IMR-90 (cell line): ENCODE data around the gene SLC39A3. TPM values are rescaled to one million over a fixed set of nuclear protein-coding genes. Genes with fewer than 3 reads are reported as not detected.

Experiments used
- ATAC-seq: fragments of 200-7000 bp; cut with Tn5 transposase; 2 replicates; pipeline ENCODE4 v1.9.1; 2020; ENCODE audit warnings: low read depth, mild to moderate bottlenecking, moderate library complexity
- BruUV-seq: library from RNA; stranded (reverse); fragments of 400-500 nt; replicated peaks from 2 replicates; lab custom pipeline; 2021; lab: Mats Ljungman, UMichigan
- CTCF ChIA-PET: fragments of 300-600 bp; formaldehyde crosslinking; extraction: SDS; loops from one replicate; lab custom pipeline; 2021; ENCODE audit warnings: antibody characterized with exemption; lab: Yijun Ruan, JAX
- POLR2A ChIA-PET: fragments of 300-600 bp; sonication (Branson Sonifier 250); formaldehyde crosslinking; loops from one replicate; lab custom pipeline; 2022; ENCODE audit warnings: antibody characterized with exemption; ENCODE audit not compliant: unreplicated experiment; lab: Charles Lee
- DNase-seq: peaks from one replicate; pipeline ENCODE4 v3.0.0; 2013
- H2AFZ ChIP-seq: replicated peaks from 2 replicates; pipeline ENCODE3; 2013; ENCODE audit warnings: low read length, mild to moderate bottlenecking; ENCODE audit not compliant: poor library complexity
- H2AK5ac ChIP-seq: 2 replicates; pipeline ENCODE4 v1.6.1; 2013; ENCODE audit warnings: low read depth, low read length, inconsistent platforms
- H2AK9ac ChIP-seq: replicated peaks from 2 replicates; pipeline ENCODE3; 2013; ENCODE audit warnings: mild to moderate bottlenecking, low read depth, low read length, moderate library complexity; ENCODE audit not compliant: poor library complexity
- H2BK120ac ChIP-seq: 2 replicates; pipeline ENCODE4 v1.6.1; 2013; ENCODE audit warnings: low read depth, low read length, inconsistent platforms
- H2BK15ac ChIP-seq: 3 replicates; pipeline ENCODE4 v1.6.1; 2013; ENCODE audit warnings: low read depth, low read length, inconsistent platforms
- H2BK20ac ChIP-seq: 2 replicates; pipeline ENCODE4 v1.6.1; 2013; ENCODE audit warnings: low read depth, mild to moderate bottlenecking, inconsistent platforms, low read length, moderate library complexity
- H2BK5ac ChIP-seq: 2 replicates; pipeline ENCODE4 v1.6.1; 2013; ENCODE audit warnings: mild to moderate bottlenecking, low read depth, low read length, inconsistent platforms; ENCODE audit not compliant: poor library complexity, severe bottlenecking
- H3K14ac ChIP-seq: replicated peaks from 2 replicates; pipeline ENCODE4 v1.6.1; 2013; ENCODE audit warnings: low read depth, low read length, inconsistent platforms
- H3K18ac ChIP-seq: 2 replicates; pipeline ENCODE4 v1.6.1; 2013; ENCODE audit warnings: low read depth, low read length, control low read depth
- H3K23ac ChIP-seq: 2 replicates; pipeline ENCODE4 v1.6.1; 2013; ENCODE audit warnings: low read depth, low read length, inconsistent platforms
- H3K27ac ChIP-seq: 2 replicates; pipeline ENCODE4 v1.5.1; 2013; ENCODE audit warnings: mild to moderate bottlenecking, control low read depth, low read length; ENCODE audit not compliant: insufficient read depth
- H3K27me3 ChIP-seq: 2 replicates; pipeline ENCODE4 v1.6.1; 2013; ENCODE audit warnings: low read length; ENCODE audit not compliant: control insufficient read depth, insufficient read depth
- H3K36me3 ChIP-seq: 2 replicates; pipeline ENCODE4 v1.6.1; 2013; ENCODE audit warnings: low read length, mixed read lengths; ENCODE audit not compliant: control insufficient read depth, insufficient read depth
- H3K4ac ChIP-seq: 2 replicates; pipeline ENCODE4 v1.6.1; 2013; ENCODE audit warnings: low read depth, low read length, inconsistent platforms
- H3K4me1 ChIP-seq: 2 replicates; pipeline ENCODE4 v1.6.1; 2013; ENCODE audit warnings: low read length, mixed read lengths; ENCODE audit not compliant: control insufficient read depth, insufficient read depth
- H3K4me2 ChIP-seq: 2 replicates; pipeline ENCODE4 v1.6.1; 2013; ENCODE audit warnings: low read depth, mild to moderate bottlenecking, control low read depth, low read length, moderate library complexity
- H3K4me3 ChIP-seq: 2 replicates; pipeline ENCODE4 v1.5.1; 2013; ENCODE audit warnings: low read depth, mild to moderate bottlenecking, control low read depth, low read length, moderate library complexity; ENCODE audit not compliant: insufficient read depth
- H3K56ac ChIP-seq: 2 replicates; pipeline ENCODE4 v1.6.1; 2013; ENCODE audit warnings: low read length, inconsistent platforms; ENCODE audit not compliant: insufficient read depth; ENCODE audit errors: extremely low read depth
- H3K79me1 ChIP-seq, 2 experiments: 2 replicates each; pipeline ENCODE4 v1.6.1; 2013; ENCODE audit warnings: low read length in 2 of 2, inconsistent platforms in 1 of 2, low read depth in 1 of 2
- H3K9ac ChIP-seq: 2 replicates; pipeline ENCODE4 v1.6.1; 2013; ENCODE audit warnings: low read depth, low read length, control low read depth
- H3K9me1 ChIP-seq: 2 replicates; pipeline ENCODE4 v1.6.1; 2013; ENCODE audit warnings: low read length, inconsistent platforms; ENCODE audit not compliant: insufficient read depth
- H3K9me3 ChIP-seq: 2 replicates; pipeline ENCODE4 v1.6.1; 2013; ENCODE audit warnings: low read length; ENCODE audit not compliant: control insufficient read depth, insufficient read depth
- H4K20me1 ChIP-seq: 2 replicates; pipeline ENCODE4 v1.6.1; 2013; ENCODE audit warnings: low read length, inconsistent platforms; ENCODE audit not compliant: insufficient read depth
- H4K5ac ChIP-seq: 2 replicates; pipeline ENCODE4 v1.6.1; 2013; ENCODE audit warnings: mild to moderate bottlenecking, low read depth, low read length, control low read depth
- H4K8ac ChIP-seq, 2 experiments: 2 replicates each; pipeline ENCODE4 v1.6.1; 2013; ENCODE audit warnings: low read depth in 2 of 2, low read length in 2 of 2, control low read depth in 1 of 2, inconsistent platforms in 1 of 2
- H4K91ac ChIP-seq: 2 replicates; pipeline ENCODE4 v1.6.1; 2013; ENCODE audit warnings: low read depth, low read length, inconsistent platforms; ENCODE audit not compliant: insufficient read depth
- BHLHE40 ChIP-seq: fragments of 150-350 bp; IDR thresholded peaks from 2 replicates; pipeline ENCODE4 v1.6.1; 2016; ENCODE audit warnings: mild to moderate bottlenecking, low read depth, low read length
- CEBPB ChIP-seq: IDR thresholded peaks from 2 replicates; pipeline ENCODE4 v1.6.1; 2012; ENCODE audit warnings: low read depth, low read length, improper control_type of control experiment
- FOS ChIP-seq: fragments of 150-350 bp; IDR thresholded peaks from 2 replicates; pipeline ENCODE4 v1.6.1; 2016; ENCODE audit warnings: low read depth, low read length
- MXI1 ChIP-seq: IDR thresholded peaks from 2 replicates; pipeline ENCODE4 v1.6.1; 2012; ENCODE audit warnings: low read depth, mild to moderate bottlenecking, low read length, moderate library complexity, borderline replicate concordance
- RAD21 ChIP-seq: IDR thresholded peaks from 2 replicates; pipeline ENCODE4 v1.6.1; 2012; ENCODE audit warnings: low read length, improper control_type of control experiment
- SMC3 ChIP-seq: fragments of 150-350 bp; IDR thresholded peaks from 2 replicates; pipeline ENCODE4 v1.6.1; 2016; ENCODE audit warnings: low read depth, mild to moderate bottlenecking, antibody characterized with exemption, low read length, moderate library complexity
- WGBS, 2 experiments: methylation state at CpG; one replicate each; pipeline versions ENCODE4 v1.1.5 to v1.1.7; 2013; ENCODE audit warnings: missing lambda C conversion rate in 2 of 2; ENCODE audit not compliant: insufficient read length in 1 of 2; ENCODE audit errors: extremely low coverage in 2 of 2; 5-methylcytosine and 5-hydroxymethylcytosine counted together
- dilution Hi-C: fragments of 300-500 bp; cut with HindIII; formaldehyde crosslinking; loops from one replicate; pipeline ENCODE4 v1.14.3; 2018; ENCODE audit warnings: low sequenced_read_pairs; ENCODE audit not compliant: unreplicated experiment
- in situ Hi-C: fragments of 300-500 bp; cut with MboI; formaldehyde crosslinking; loops from 3 replicates; pipeline ENCODE4 v1.14.3; 2019; ENCODE audit warnings: low sequenced_read_pairs, inconsistent platforms, mixed read lengths
- intact Hi-C: fragments of 100-400 bp; cut with micrococcal nuclease; formaldehyde crosslinking; loops from 2 replicates; pipeline ENCODE4 v1.10.0; 2022
- polyA plus RNA-seq, 3 experiments: library from polyadenylated mRNA; depleted of rRNA; stranded (reverse); fragments of >200 nt; gene quantifications; 2 replicates each; pipeline ENCODE4 v1.2.3, GENCODE V29; 2012; ENCODE audit warnings: low replicate concordance in 1 of 3
- total RNA-seq: library from RNA; depleted of rRNA; stranded (reverse); fragments of >200 nt; gene quantifications from 2 replicates; pipeline ENCODE4 v1.2.3, GENCODE V29; 2012
- TF ChIP-seq, protein P1 (sequence below): fragments of 150-350 bp; IDR thresholded peaks from 2 replicates; pipeline ENCODE4 v1.6.1; 2017; ENCODE audit warnings: mild to moderate bottlenecking, antibody characterized with exemption, low read length, low read depth

Gene SLC39A3
- total and polyA plus RNA-seq, 2 of the 4 experiments (the other 2 are of a cell fraction): 12.4 to 38.2 TPM

- Histone ChIP-seq H3K14ac (no peak overlapping the region), H3K9me1 (no peaks in the 10 kb centered on the region; the same call in 1 of the 2 replicates), H2AK5ac (no peak overlapping the region), H3K4me3 (no peak overlapping the region), H3K27me3 (no peaks in the 10 kb centered on the region), H3K9me3 (no peaks in the 10 kb centered on the region), H3K79me1 (peaks cover 0 to 16% of the 10 kb centered on the region in 2 experiments; a peak in 3 of 4 replicates), H3K18ac (no peak overlapping the region), H3K36me3 (peaks cover 74% of the 10 kb centered on the region), H3K56ac (no peak overlapping the region), H3K23ac (no peak overlapping the region), H3K4me2 (no peak overlapping the region), H2AFZ (no peak overlapping the region), H3K4ac (no peak overlapping the region), H2BK15ac (no peak overlapping the region), H2AK9ac (no peak overlapping the region), H3K27ac (no peak overlapping the region), H3K4me1 (no peaks in the 10 kb centered on the region), H4K8ac (no peak overlapping the region), H2BK20ac (no peak overlapping the region), H4K5ac (no peak overlapping the region), H3K9ac (no peak overlapping the region), H2BK120ac (no peak overlapping the region), H4K91ac (no peak overlapping the region), H4K20me1 (peaks cover 3% of the 10 kb centered on the region), H2BK5ac (no peak overlapping the region)
- dilution Hi-C loops (no loop called here), intact Hi-C loops (no loop called here), in situ Hi-C loops (no loop called here)
- no peak for DNase-seq
- POLR2A ChIA-PET: no interaction called here
- 90% methylated on average over 18 of the region's 43 CpGs; no CpG with 5 or more reads in 1 of the 2 experiments for WGBS, 2 experiments
- CTCF ChIA-PET: no interaction called here
- TF ChIP-seq FOS (no peak), BHLHE40 (no peak), SMC3 (no peak), CEBPB (no peak), RAD21 (no peak), MXI1 (no peak)
- TF ChIP-seq, protein P1, sequence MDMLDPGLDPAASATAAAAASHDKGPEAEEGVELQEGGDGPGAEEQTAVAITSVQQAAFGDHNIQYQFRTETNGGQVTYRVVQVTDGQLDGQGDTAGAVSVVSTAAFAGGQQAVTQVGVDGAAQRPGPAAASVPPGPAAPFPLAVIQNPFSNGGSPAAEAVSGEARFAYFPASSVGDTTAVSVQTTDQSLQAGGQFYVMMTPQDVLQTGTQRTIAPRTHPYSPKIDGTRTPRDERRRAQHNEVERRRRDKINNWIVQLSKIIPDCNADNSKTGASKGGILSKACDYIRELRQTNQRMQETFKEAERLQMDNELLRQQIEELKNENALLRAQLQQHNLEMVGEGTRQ: no peak
- no peak for ATAC-seq
- BruUV-seq: no TSS peak
Observed at GRCh38 chr19:2761876-2762782, 22.3 kb upstream of the SLC39A3 start.
